Body of pancreas (tissue), 4 donors: ENCODE results near the gene OTOG. TPM values are rescaled to one million over a fixed set of nuclear protein-coding genes. Genes with fewer than 3 reads are reported as not detected.

Experiments
- ATAC-seq: fragments of 150-250 bp; one replicate; pipeline ENCODE4 v1.9.1; 2016
- DNase-seq, 4 donors: peaks; one replicate each; pipeline ENCODE4 v3.0.0-alpha.2; 2019
- H3K27ac ChIP-seq, 4 donors: fragments of 200-600 bp; sonication (generic); 1 replicate in 3 of 4; 2 replicates in 1 of 4; pipeline versions ENCODE4 v1.5.1 to v1.6.1; 2016 to 2019; ENCODE audit warnings: mild to moderate bottlenecking in 1 of 4, mixed read lengths in 1 of 4, moderate library complexity in 1 of 4
- H3K27me3 ChIP-seq, 2 donors: fragments of 200-600 bp; sonication (generic); one replicate each; pipeline ENCODE4 v1.6.0; 2016; ENCODE audit warnings: mild to moderate bottlenecking in 1 of 2
- H3K36me3 ChIP-seq, 2 donors: fragments of 200-600 bp; sonication (generic); replicated peaks in 1 of 2; 2 replicates each; pipeline ENCODE4 v1.5.1; 2016; ENCODE audit warnings: low read depth in 2 of 2; ENCODE audit not compliant: insufficient read depth in 1 of 2
- H3K4me1 ChIP-seq: fragments of 200-600 bp; sonication (generic); one replicate; pipeline ENCODE4 v1.6.0; 2016
- H3K4me3 ChIP-seq, 2 donors: fragments of 200-600 bp; sonication (generic); 1 replicate in 1 of 2; 2 replicates in 1 of 2; pipeline ENCODE4 v1.5.1; 2016 to 2019
- H3K9me3 ChIP-seq, 3 donors: fragments of 200-600 bp; sonication (generic); 1 replicate in 2 of 3; 2 replicates in 1 of 3; pipeline ENCODE4 v1.5.1; 2016
- POLR2A ChIP-seq, 3 donors: fragments of 450-650 bp; IDR thresholded peaks; one replicate each; pipeline ENCODE4 v1.6.1; 2016; ENCODE audit warnings: antibody characterized with exemption in 3 of 3, mild to moderate bottlenecking in 2 of 3
- WGBS, 2 donors: methylation state at CpG; one replicate each; pipeline ENCODE4 v1.1.5; 2017; 5-methylcytosine and 5-hydroxymethylcytosine counted together
- intact Hi-C: fragments of 100-400 bp; cut with DNase I; formaldehyde crosslinking; loops from one replicate; pipeline ENCODE4 v1.15.1; 2023
- total RNA-seq, 2 donors: library from RNA; depleted of rRNA; stranded (reverse); fragments of >200 nt; gene quantifications; one replicate each; pipeline ENCODE4 v1.1.0, GENCODE V29; 2016
- TF ChIP-seq, protein P1 (sequence below), 7 experiments: fragments of 450-650 bp in 4 of 7; fragments of 200-600 bp in 3 of 7; sonication (generic) in 3 of 7; IDR thresholded peaks; one replicate each; pipeline ENCODE4 v1.5.1; 2016 to 2019; ENCODE audit warnings: antibody characterized with exemption in 7 of 7

OTOG gene
- total RNA-seq, 2 donors from 2014 or later: not detected

DNA sequence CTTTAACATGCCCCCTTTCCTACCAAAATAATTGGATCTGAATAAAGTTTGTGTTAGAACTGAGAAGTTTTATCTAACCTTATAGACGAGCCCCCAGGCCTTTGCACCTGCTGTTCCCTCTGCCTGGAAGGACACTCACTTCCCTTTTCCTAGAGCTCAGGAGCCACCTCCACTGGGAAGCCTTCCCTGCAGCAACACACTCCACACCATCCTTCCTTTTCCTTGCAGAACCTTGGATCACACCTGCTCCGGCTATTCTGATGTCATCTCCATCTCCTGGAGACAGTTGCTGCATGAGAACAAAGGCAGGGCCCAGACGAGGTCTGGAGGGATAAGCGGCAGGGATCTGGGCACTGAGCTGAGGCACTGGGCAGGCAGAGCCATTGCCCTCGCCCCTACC is 149.7 kb downstream of the OTOG start:
- DNase-seq: no peak
- H3K27me3 ChIP-seq: no peaks in the 10 kb centered on the region
- intact Hi-C loops: no loop called here
- no peak for ATAC-seq
- no peaks in the 10 kb centered on the region for H3K36me3 ChIP-seq
- peaks cover 5% of the 10 kb centered on the region for H3K4me1 ChIP-seq
- TF ChIP-seq POLR2A (IDR thresholded peaks at IDR 0.05): no peak
- TF ChIP-seq, protein P1, sequence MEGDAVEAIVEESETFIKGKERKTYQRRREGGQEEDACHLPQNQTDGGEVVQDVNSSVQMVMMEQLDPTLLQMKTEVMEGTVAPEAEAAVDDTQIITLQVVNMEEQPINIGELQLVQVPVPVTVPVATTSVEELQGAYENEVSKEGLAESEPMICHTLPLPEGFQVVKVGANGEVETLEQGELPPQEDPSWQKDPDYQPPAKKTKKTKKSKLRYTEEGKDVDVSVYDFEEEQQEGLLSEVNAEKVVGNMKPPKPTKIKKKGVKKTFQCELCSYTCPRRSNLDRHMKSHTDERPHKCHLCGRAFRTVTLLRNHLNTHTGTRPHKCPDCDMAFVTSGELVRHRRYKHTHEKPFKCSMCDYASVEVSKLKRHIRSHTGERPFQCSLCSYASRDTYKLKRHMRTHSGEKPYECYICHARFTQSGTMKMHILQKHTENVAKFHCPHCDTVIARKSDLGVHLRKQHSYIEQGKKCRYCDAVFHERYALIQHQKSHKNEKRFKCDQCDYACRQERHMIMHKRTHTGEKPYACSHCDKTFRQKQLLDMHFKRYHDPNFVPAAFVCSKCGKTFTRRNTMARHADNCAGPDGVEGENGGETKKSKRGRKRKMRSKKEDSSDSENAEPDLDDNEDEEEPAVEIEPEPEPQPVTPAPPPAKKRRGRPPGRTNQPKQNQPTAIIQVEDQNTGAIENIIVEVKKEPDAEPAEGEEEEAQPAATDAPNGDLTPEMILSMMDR (IDR thresholded peaks at IDR 0.05): no peak
- H3K4me3 ChIP-seq: no peak overlapping the region
- H3K9me3 ChIP-seq: no peaks in the 10 kb centered on the region
- H3K27ac ChIP-seq: no peak overlapping the region
- WGBS, 2 donors: 66 to 74% methylated on average over 5 of the region's 5 CpGs

Other genes with a start within 250 kb of the OTOG start
- gene NCR3LG1, start 195.5 kb upstream of the OTOG start, total RNA-seq: 1 to 10 TPM in 1 of 2 donors, under 1 TPM in 1; under 0.01 to 2.6 TPM
- 10 to 100 TPM in 1 of 2 donors, 1 to 10 TPM in 1; 7.6 to 39.4 TPM for gene KCNJ11, start 158.6 kb upstream of the OTOG start, total RNA-seq
- 10 to 100 TPM; 42.5 to 87.0 TPM for gene ABCC8, start 70.4 kb upstream of the OTOG start, total RNA-seq
- gene USH1C, start 2.8 kb upstream of the OTOG start, total RNA-seq: 10 to 100 TPM; 12.7 to 20.8 TPM
- gene MYOD1, start 172.3 kb downstream of the OTOG start, total RNA-seq: not detected
- gene KCNC1, start 187.5 kb downstream of the OTOG start, total RNA-seq: under 1 TPM in 1 of 2 donors, not detected in 1; 0.26 TPM